Stimulated activated naive B cell treated with anti-CD40 and anti-IgM and Interleukin-4, amounts not matched to agents 10 μg/mL and 1 μg/mL and 100 μg/mL, for 72 hours (primary cell): ENCODE measurements around the gene LRRK1.

Experiments used
- ATAC-seq, 2 donors: fragments of 150-1000 bp; cut with Tn5 transposase; replicated peaks; 2 replicates each; pipeline ENCODE4 v1.10.0; 2021; ENCODE audit warnings: moderate library complexity in 1 of 2
- DNase-seq: peaks from one replicate; pipeline ENCODE4 v3.0.0; 2021
- H3K27ac Mint-ChIP-seq: one replicate; pipeline ENCODE4 v1.8.0; 2022; ENCODE audit warnings: mild to moderate bottlenecking, mixed read lengths
- H3K27me3 Mint-ChIP-seq, 2 donors: one replicate each; pipeline ENCODE4 v1.8.0; 2022; ENCODE audit warnings: mixed read lengths in 2 of 2
- H3K36me3 Mint-ChIP-seq, 2 donors: one replicate each; pipeline ENCODE4 v1.8.0; 2022; ENCODE audit warnings: mixed read lengths in 2 of 2, mild to moderate bottlenecking in 1 of 2
- H3K4me1 Mint-ChIP-seq, 2 donors: one replicate each; pipeline ENCODE4 v1.8.0; 2022; ENCODE audit warnings: mixed read lengths in 2 of 2, mild to moderate bottlenecking in 1 of 2
- H3K4me3 Mint-ChIP-seq, 2 donors: one replicate each; pipeline ENCODE4 v1.8.0; 2022; ENCODE audit warnings: mild to moderate bottlenecking in 2 of 2, mixed read lengths in 2 of 2, moderate library complexity in 1 of 2
- H3K9me3 Mint-ChIP-seq, 2 donors: one replicate each; pipeline ENCODE4 v1.8.0; 2022; ENCODE audit warnings: mixed read lengths in 2 of 2, mild to moderate bottlenecking in 1 of 2

LRRK1 gene

GRCh38 chr15:101059381-101060341 lies 140.5 kb downstream of the LRRK1 start:
- Mint-ChIP-seq H3K27me3 (no peaks in the 10 kb centered on the region), H3K4me1 (peaks cover 0 to 7% of the 10 kb centered on the region in 2 donors), H3K36me3 (peaks cover 65 to 82% of the 10 kb centered on the region in 2 donors), H3K9me3 (no peaks in the 10 kb centered on the region), H3K4me3 (no peak overlapping the region), H3K27ac (no peak overlapping the region)
- no peak for DNase-seq
- no peak for ATAC-seq

GRCh38 chr15:101060576-101061551 lies 141.7 kb downstream of the LRRK1 start:
- DNase-seq (no peak), ATAC-seq (no peak)
- H3K27me3 Mint-ChIP-seq: no peaks in the 10 kb centered on the region
- no peaks in the 10 kb centered on the region for H3K9me3 Mint-ChIP-seq
- H3K4me3 Mint-ChIP-seq: no peak overlapping the region
- peaks cover 0 to 7% of the 10 kb centered on the region in 2 donors for H3K4me1 Mint-ChIP-seq
- H3K27ac Mint-ChIP-seq: peak overlapping the region; percentile 75
- peaks cover 67 to 79% of the 10 kb centered on the region in 2 donors for H3K36me3 Mint-ChIP-seq

GRCh38 chr15:101062063-101062462 lies 142.9 kb downstream of the LRRK1 start:
- ATAC-seq: no peak
- Mint-ChIP-seq H3K9me3 (no peaks in the 10 kb centered on the region), H3K4me3 (no peak overlapping the region), H3K27me3 (no peaks in the 10 kb centered on the region), H3K4me1 (peaks cover 0 to 7% of the 10 kb centered on the region in 2 donors), H3K27ac (no peak overlapping the region), H3K36me3 (peaks cover 65 to 80% of the 10 kb centered on the region in 2 donors)
- DNase-seq: no peak

- Mint-ChIP-seq H3K4me1 (peaks cover 0 to 7% of the 10 kb centered on the region in 2 donors), H3K27me3 (no peaks in the 10 kb centered on the region), H3K9me3 (no peaks in the 10 kb centered on the region), H3K36me3 (peaks cover 64 to 80% of the 10 kb centered on the region in 2 donors), H3K27ac (no peak overlapping the region), H3K4me3 (no peak overlapping the region)
- ATAC-seq (peak; percentile 29 to 72), DNase-seq (no peak)
These were observed 143.5 kb downstream of the LRRK1 start for GRCh38 chr15:101062471-101063171.

DNA sequence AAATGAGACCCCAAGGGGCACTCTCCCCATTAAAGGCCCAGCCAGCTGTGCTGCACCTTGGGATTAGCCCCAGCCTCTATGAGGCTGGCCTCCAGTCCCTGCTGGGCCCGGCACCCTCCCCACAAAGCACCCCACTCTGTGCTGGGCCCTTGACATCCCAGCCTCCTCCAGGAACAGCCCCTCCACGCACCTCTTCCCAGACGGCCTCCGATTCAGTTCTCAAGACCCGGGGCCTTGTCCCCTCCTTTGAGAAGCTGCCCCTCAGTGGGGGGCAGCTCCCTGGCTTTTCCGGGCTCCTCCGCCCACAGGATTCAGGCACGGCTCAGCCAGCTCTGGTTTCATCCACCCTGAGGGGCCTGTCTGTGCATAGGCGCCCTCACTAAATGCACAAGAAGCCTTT lies 144.1 kb downstream of the LRRK1 start:
- H3K27me3 Mint-ChIP-seq: no peaks in the 10 kb centered on the region
- peaks cover 64 to 74% of the 10 kb centered on the region in 2 donors for H3K36me3 Mint-ChIP-seq
- H3K9me3 Mint-ChIP-seq: no peaks in the 10 kb centered on the region
- H3K4me3 Mint-ChIP-seq: no peak overlapping the region
- H3K27ac Mint-ChIP-seq: no peak overlapping the region
- DNase-seq: no peak
- ATAC-seq: no peak
- peaks cover 0 to 7% of the 10 kb centered on the region in 2 donors for H3K4me1 Mint-ChIP-seq

GRCh38 chr15:101063891-101064794 lies 145.0 kb downstream of the LRRK1 start:
- peaks cover 59 to 67% of the 10 kb centered on the region in 2 donors for H3K36me3 Mint-ChIP-seq

GRCh38 chr15:101064795-101065569 lies 145.8 kb downstream of the LRRK1 start:
- H3K36me3 Mint-ChIP-seq: peaks cover 51 to 58% of the 10 kb centered on the region in 2 donors
- DNase-seq (no peak), ATAC-seq (no peak)
- H3K27ac Mint-ChIP-seq: no peak overlapping the region
- H3K4me1 Mint-ChIP-seq: peaks cover 0 to 7% of the 10 kb centered on the region in 2 donors
- H3K9me3 Mint-ChIP-seq: no peaks in the 10 kb centered on the region
- H3K4me3 Mint-ChIP-seq: no peak overlapping the region
- H3K27me3 Mint-ChIP-seq: no peaks in the 10 kb centered on the region

More at GRCh38 chr15:101063891-101064794, 145.0 kb downstream of the LRRK1 start:
- H3K27me3 Mint-ChIP-seq: no peaks in the 10 kb centered on the region
- no peak overlapping the region for H3K4me3 Mint-ChIP-seq
- H3K27ac Mint-ChIP-seq: no peak overlapping the region
- peaks cover 0 to 7% of the 10 kb centered on the region in 2 donors for H3K4me1 Mint-ChIP-seq
- H3K9me3 Mint-ChIP-seq: no peaks in the 10 kb centered on the region
- ATAC-seq (no peak), DNase-seq (no peak)

- no peaks in the 10 kb centered on the region for H3K9me3 Mint-ChIP-seq
- peaks cover 6 to 11% of the 10 kb centered on the region in 2 donors for H3K4me1 Mint-ChIP-seq
- no peak for DNase-seq
- no peaks in the 10 kb centered on the region for H3K27me3 Mint-ChIP-seq
- no peak overlapping the region for H3K4me3 Mint-ChIP-seq
- H3K36me3 Mint-ChIP-seq: peaks cover 53 to 59% of the 10 kb centered on the region in 2 donors
- H3K27ac Mint-ChIP-seq: no peak overlapping the region
- no peak for ATAC-seq
These were observed 146.5 kb downstream of the LRRK1 start for GRCh38 chr15:101065570-101066221.

DNA sequence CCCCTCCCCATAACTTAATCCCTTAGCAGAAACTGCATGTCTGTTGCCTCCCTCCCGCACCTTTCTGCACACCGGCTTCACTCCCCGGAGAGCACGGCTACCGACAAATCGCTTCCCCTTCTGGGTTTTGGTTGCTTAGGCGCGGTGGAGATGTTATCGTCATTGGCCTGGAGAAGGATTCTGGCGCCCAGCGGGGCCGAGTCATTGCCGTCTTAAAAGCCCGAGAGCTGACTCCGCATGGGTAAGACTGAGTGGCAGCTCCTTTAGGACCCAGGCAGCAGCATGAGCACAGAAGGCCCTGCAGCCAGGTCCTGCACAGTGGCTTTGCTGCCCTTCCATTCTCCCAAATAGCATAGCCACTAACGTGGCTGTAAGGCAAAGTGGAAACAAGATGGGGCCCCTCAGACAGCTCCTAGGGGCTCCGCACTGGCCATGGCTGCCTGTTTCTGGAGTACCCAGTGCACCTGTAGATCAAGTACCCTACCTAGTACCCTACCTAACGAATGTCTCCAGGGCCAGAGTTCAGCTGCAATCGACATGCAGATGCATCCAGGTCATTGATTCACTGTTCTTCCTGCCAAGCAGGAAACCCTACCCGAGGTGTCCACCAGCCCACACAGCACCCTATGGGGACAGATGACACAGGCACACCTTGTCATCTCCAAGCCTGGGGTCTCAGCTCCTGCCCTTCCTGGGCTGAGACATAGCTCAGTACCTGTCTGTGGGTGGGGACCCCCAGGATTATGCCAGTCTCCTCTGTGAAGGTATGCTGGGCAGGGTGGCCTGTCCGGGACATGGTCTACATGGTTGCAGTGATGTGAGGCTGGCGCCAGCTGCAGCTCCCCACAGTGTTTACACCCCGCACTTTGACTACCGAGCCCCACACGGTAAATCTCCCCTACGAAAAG lies 147.6 kb downstream of the LRRK1 start:
- Mint-ChIP-seq H3K27me3 (no peaks in the 10 kb centered on the region), H3K36me3 (peaks cover 52 to 57% of the 10 kb centered on the region in 2 donors), H3K4me3 (no peak overlapping the region), H3K4me1 (peaks cover 9 to 11% of the 10 kb centered on the region in 2 donors), H3K9me3 (no peaks in the 10 kb centered on the region), H3K27ac (peak overlapping the region; percentile 31)
- no peak for ATAC-seq
- no peak for DNase-seq

- Mint-ChIP-seq H3K9me3 (no peaks in the 10 kb centered on the region), H3K4me3 (no peak overlapping the region), H3K27me3 (no peaks in the 10 kb centered on the region), H3K36me3 (peaks cover 52 to 60% of the 10 kb centered on the region in 2 donors), H3K4me1 (peaks cover 8 to 13% of the 10 kb centered on the region in 2 donors), H3K27ac (no peak overlapping the region)
- ATAC-seq (no peak), DNase-seq (no peak)
These were observed 148.7 kb downstream of the LRRK1 start for GRCh38 chr15:101067660-101068522.
